IMR-90 (cell line): ENCODE data around the gene RASAL1. TPM values are rescaled to one million over a fixed set of nuclear protein-coding genes. Genes with fewer than 3 reads are reported as not detected.

Source experiments
- ATAC-seq: fragments of 200-7000 bp; cut with Tn5 transposase; 2 replicates; pipeline ENCODE4 v1.9.1; 2020; ENCODE audit warnings: low read depth, mild to moderate bottlenecking, moderate library complexity
- BruUV-seq: library from RNA; stranded (reverse); fragments of 400-500 nt; replicated peaks from 2 replicates; lab custom pipeline; 2021; lab: Mats Ljungman, UMichigan
- CTCF ChIA-PET: fragments of 300-600 bp; formaldehyde crosslinking; extraction: SDS; loops from one replicate; lab custom pipeline; 2021; ENCODE audit warnings: antibody characterized with exemption; lab: Yijun Ruan, JAX
- POLR2A ChIA-PET: fragments of 300-600 bp; sonication (Branson Sonifier 250); formaldehyde crosslinking; loops from one replicate; lab custom pipeline; 2022; ENCODE audit warnings: antibody characterized with exemption; ENCODE audit not compliant: unreplicated experiment; lab: Charles Lee
- DNase-seq: peaks from one replicate; pipeline ENCODE4 v3.0.0; 2013
- H2AFZ ChIP-seq: replicated peaks from 2 replicates; pipeline ENCODE3; 2013; ENCODE audit warnings: low read length, mild to moderate bottlenecking; ENCODE audit not compliant: poor library complexity
- H2AK5ac ChIP-seq: 2 replicates; pipeline ENCODE4 v1.6.1; 2013; ENCODE audit warnings: low read depth, low read length, inconsistent platforms
- H2AK9ac ChIP-seq: replicated peaks from 2 replicates; pipeline ENCODE3; 2013; ENCODE audit warnings: mild to moderate bottlenecking, low read depth, low read length, moderate library complexity; ENCODE audit not compliant: poor library complexity
- H2BK120ac ChIP-seq: 2 replicates; pipeline ENCODE4 v1.6.1; 2013; ENCODE audit warnings: low read depth, low read length, inconsistent platforms
- H2BK15ac ChIP-seq: 3 replicates; pipeline ENCODE4 v1.6.1; 2013; ENCODE audit warnings: low read depth, low read length, inconsistent platforms
- H2BK20ac ChIP-seq: 2 replicates; pipeline ENCODE4 v1.6.1; 2013; ENCODE audit warnings: low read depth, mild to moderate bottlenecking, inconsistent platforms, low read length, moderate library complexity
- H2BK5ac ChIP-seq: 2 replicates; pipeline ENCODE4 v1.6.1; 2013; ENCODE audit warnings: mild to moderate bottlenecking, low read depth, low read length, inconsistent platforms; ENCODE audit not compliant: poor library complexity, severe bottlenecking
- H3K14ac ChIP-seq: replicated peaks from 2 replicates; pipeline ENCODE4 v1.6.1; 2013; ENCODE audit warnings: low read depth, low read length, inconsistent platforms
- H3K18ac ChIP-seq: 2 replicates; pipeline ENCODE4 v1.6.1; 2013; ENCODE audit warnings: low read depth, low read length, control low read depth
- H3K23ac ChIP-seq: 2 replicates; pipeline ENCODE4 v1.6.1; 2013; ENCODE audit warnings: low read depth, low read length, inconsistent platforms
- H3K27ac ChIP-seq: 2 replicates; pipeline ENCODE4 v1.5.1; 2013; ENCODE audit warnings: mild to moderate bottlenecking, control low read depth, low read length; ENCODE audit not compliant: insufficient read depth
- H3K27me3 ChIP-seq: 2 replicates; pipeline ENCODE4 v1.6.1; 2013; ENCODE audit warnings: low read length; ENCODE audit not compliant: control insufficient read depth, insufficient read depth
- H3K36me3 ChIP-seq: 2 replicates; pipeline ENCODE4 v1.6.1; 2013; ENCODE audit warnings: low read length, mixed read lengths; ENCODE audit not compliant: control insufficient read depth, insufficient read depth
- H3K4ac ChIP-seq: 2 replicates; pipeline ENCODE4 v1.6.1; 2013; ENCODE audit warnings: low read depth, low read length, inconsistent platforms
- H3K4me1 ChIP-seq: 2 replicates; pipeline ENCODE4 v1.6.1; 2013; ENCODE audit warnings: low read length, mixed read lengths; ENCODE audit not compliant: control insufficient read depth, insufficient read depth
- H3K4me2 ChIP-seq: 2 replicates; pipeline ENCODE4 v1.6.1; 2013; ENCODE audit warnings: low read depth, mild to moderate bottlenecking, control low read depth, low read length, moderate library complexity
- H3K4me3 ChIP-seq: 2 replicates; pipeline ENCODE4 v1.5.1; 2013; ENCODE audit warnings: low read depth, mild to moderate bottlenecking, control low read depth, low read length, moderate library complexity; ENCODE audit not compliant: insufficient read depth
- H3K56ac ChIP-seq: 2 replicates; pipeline ENCODE4 v1.6.1; 2013; ENCODE audit warnings: low read length, inconsistent platforms; ENCODE audit not compliant: insufficient read depth; ENCODE audit errors: extremely low read depth
- H3K79me1 ChIP-seq, 2 experiments: 2 replicates each; pipeline ENCODE4 v1.6.1; 2013; ENCODE audit warnings: low read length in 2 of 2, inconsistent platforms in 1 of 2, low read depth in 1 of 2
- H3K9ac ChIP-seq: 2 replicates; pipeline ENCODE4 v1.6.1; 2013; ENCODE audit warnings: low read depth, low read length, control low read depth
- H3K9me1 ChIP-seq: 2 replicates; pipeline ENCODE4 v1.6.1; 2013; ENCODE audit warnings: low read length, inconsistent platforms; ENCODE audit not compliant: insufficient read depth
- H3K9me3 ChIP-seq: 2 replicates; pipeline ENCODE4 v1.6.1; 2013; ENCODE audit warnings: low read length; ENCODE audit not compliant: control insufficient read depth, insufficient read depth
- H4K20me1 ChIP-seq: 2 replicates; pipeline ENCODE4 v1.6.1; 2013; ENCODE audit warnings: low read length, inconsistent platforms; ENCODE audit not compliant: insufficient read depth
- H4K5ac ChIP-seq: 2 replicates; pipeline ENCODE4 v1.6.1; 2013; ENCODE audit warnings: mild to moderate bottlenecking, low read depth, low read length, control low read depth
- H4K8ac ChIP-seq, 2 experiments: 2 replicates each; pipeline ENCODE4 v1.6.1; 2013; ENCODE audit warnings: low read depth in 2 of 2, low read length in 2 of 2, control low read depth in 1 of 2, inconsistent platforms in 1 of 2
- H4K91ac ChIP-seq: 2 replicates; pipeline ENCODE4 v1.6.1; 2013; ENCODE audit warnings: low read depth, low read length, inconsistent platforms; ENCODE audit not compliant: insufficient read depth
- BHLHE40 ChIP-seq: fragments of 150-350 bp; IDR thresholded peaks from 2 replicates; pipeline ENCODE4 v1.6.1; 2016; ENCODE audit warnings: mild to moderate bottlenecking, low read depth, low read length
- CEBPB ChIP-seq: IDR thresholded peaks from 2 replicates; pipeline ENCODE4 v1.6.1; 2012; ENCODE audit warnings: low read depth, low read length, improper control_type of control experiment
- CHD1 ChIP-seq: IDR thresholded peaks from 2 replicates; pipeline ENCODE4 v1.6.1; 2012; ENCODE audit warnings: low read depth, low read length, improper control_type of control experiment
- ELK1 ChIP-seq: fragments of 150-350 bp; IDR thresholded peaks from 2 replicates; pipeline ENCODE4 v1.6.1; 2016; ENCODE audit warnings: low read depth, mild to moderate bottlenecking, low read length, moderate library complexity, borderline replicate concordance
- MAFK ChIP-seq: IDR thresholded peaks from 2 replicates; pipeline ENCODE4 v1.6.1; 2012; ENCODE audit warnings: low read depth, low read length, improper control_type of control experiment
- MAZ ChIP-seq: IDR thresholded peaks from 2 replicates; pipeline ENCODE4 v1.6.1; 2012; ENCODE audit warnings: low read depth, mild to moderate bottlenecking, low read length, improper control_type of control experiment, moderate library complexity, borderline replicate concordance
- NFE2L2 ChIP-seq: fragments of 150-350 bp; IDR thresholded peaks from 2 replicates; pipeline ENCODE4 v1.6.1; 2016; ENCODE audit warnings: low read depth, mild to moderate bottlenecking, low read length
- POLR2A ChIP-seq: IDR thresholded peaks from 2 replicates; pipeline ENCODE4 v1.6.1; 2012; ENCODE audit warnings: mild to moderate bottlenecking, low read depth, low read length
- RAD21 ChIP-seq: IDR thresholded peaks from 2 replicates; pipeline ENCODE4 v1.6.1; 2012; ENCODE audit warnings: low read length, improper control_type of control experiment
- WGBS, 2 experiments: methylation state at CpG; one replicate each; pipeline versions ENCODE4 v1.1.5 to v1.1.7; 2013; ENCODE audit warnings: missing lambda C conversion rate in 2 of 2; ENCODE audit not compliant: insufficient read length in 1 of 2; ENCODE audit errors: extremely low coverage in 2 of 2; 5-methylcytosine and 5-hydroxymethylcytosine counted together
- dilution Hi-C: fragments of 300-500 bp; cut with HindIII; formaldehyde crosslinking; loops from one replicate; pipeline ENCODE4 v1.14.3; 2018; ENCODE audit warnings: low sequenced_read_pairs; ENCODE audit not compliant: unreplicated experiment
- in situ Hi-C: fragments of 300-500 bp; cut with MboI; formaldehyde crosslinking; loops from 3 replicates; pipeline ENCODE4 v1.14.3; 2019; ENCODE audit warnings: low sequenced_read_pairs, inconsistent platforms, mixed read lengths
- intact Hi-C: fragments of 100-400 bp; cut with micrococcal nuclease; formaldehyde crosslinking; loops from 2 replicates; pipeline ENCODE4 v1.10.0; 2022
- polyA plus RNA-seq, 3 experiments: library from polyadenylated mRNA; depleted of rRNA; stranded (reverse); fragments of >200 nt; gene quantifications; 2 replicates each; pipeline ENCODE4 v1.2.3, GENCODE V29; 2012; ENCODE audit warnings: low replicate concordance in 1 of 3
- total RNA-seq: library from RNA; depleted of rRNA; stranded (reverse); fragments of >200 nt; gene quantifications from 2 replicates; pipeline ENCODE4 v1.2.3, GENCODE V29; 2012
- TF ChIP-seq, protein P1 (sequence below): fragments of 150-350 bp; IDR thresholded peaks from 2 replicates; pipeline ENCODE4 v1.6.1; 2017; ENCODE audit warnings: mild to moderate bottlenecking, antibody characterized with exemption, low read length, low read depth
- TF ChIP-seq, protein P2 (sequence below): conservative IDR thresholded peaks from 2 replicates; pipeline ENCODE4 v1.5.1; 2012; ENCODE audit warnings: mild to moderate bottlenecking, low read depth, low read length, improper control_type of control experiment

Gene RASAL1
- total and polyA plus RNA-seq, 2 of the 4 experiments (the other 2 are of a cell fraction), result not detected

DNA sequence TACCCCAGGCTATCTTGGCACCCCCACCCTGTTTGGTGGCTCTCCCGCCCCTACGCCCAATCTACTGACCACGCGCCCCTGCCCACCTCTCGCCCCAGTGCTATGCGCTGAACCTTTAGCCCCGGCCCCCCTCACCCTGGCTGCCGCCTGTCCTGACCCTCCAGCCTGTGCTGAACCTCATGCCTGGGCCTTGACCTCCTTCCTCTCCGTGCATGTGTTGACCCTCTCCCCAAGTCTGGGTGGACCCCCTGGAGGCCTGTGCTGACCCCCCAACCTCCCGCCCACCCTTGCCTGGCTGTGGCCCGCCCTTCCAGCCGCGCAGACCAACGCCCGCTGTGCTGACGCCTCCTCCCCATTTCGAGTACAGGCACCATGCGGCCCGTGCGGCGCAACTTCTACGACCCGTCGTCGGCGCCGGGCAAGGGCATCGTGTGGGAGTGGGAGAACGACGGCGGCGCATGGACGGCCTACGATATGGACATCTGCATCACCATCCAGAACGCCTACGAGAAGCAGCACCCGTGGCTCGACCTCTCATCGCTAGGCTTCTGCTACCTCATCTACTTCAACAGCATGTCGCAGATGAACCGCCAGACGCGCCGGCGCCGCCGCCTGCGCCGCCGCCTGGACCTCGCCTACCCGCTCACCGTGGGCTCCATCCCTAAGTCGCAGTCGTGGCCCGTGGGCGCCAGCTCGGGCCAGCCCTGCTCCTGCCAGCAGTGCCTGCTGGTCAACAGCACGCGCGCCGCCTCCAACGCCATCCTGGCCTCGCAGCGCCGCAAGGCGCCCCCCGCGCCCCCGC is 58.3 kb downstream of the RASAL1 start:
- Histone ChIP-seq H2AFZ (no peak overlapping the region), H3K56ac (no peak overlapping the region), H3K23ac (no peak overlapping the region), H2AK5ac (no peak overlapping the region), H3K4me3 (no peak overlapping the region), H2BK120ac (no peak overlapping the region), H3K4me1 (no peaks in the 10 kb centered on the region), H3K79me1 (no peaks in the 10 kb centered on the region), H4K8ac (no peak overlapping the region), H3K4me2 (no peak overlapping the region), H2BK5ac (no peak overlapping the region), H2AK9ac (no peak overlapping the region), H4K5ac (no peak overlapping the region), H3K9me1 (no peaks in the 10 kb centered on the region), H3K36me3 (no peaks in the 10 kb centered on the region), H3K27ac (no peak overlapping the region), H3K14ac (no peak overlapping the region), H2BK15ac (no peak overlapping the region), H3K18ac (no peak overlapping the region), H3K9me3 (no peaks in the 10 kb centered on the region), H4K91ac (no peak overlapping the region), H3K4ac (no peak overlapping the region), H4K20me1 (no peaks in the 10 kb centered on the region), H3K9ac (no peak overlapping the region), H2BK20ac (no peak overlapping the region), H3K27me3 (peaks cover 20% of the 10 kb centered on the region)
- dilution Hi-C loops (no loop called here), in situ Hi-C loops (no loop called here), intact Hi-C loops (no loop called here)
- ChIA-PET POLR2A (no interaction called here), CTCF (no interaction called here)
- no peak for DNase-seq
- no peak for TF ChIP-seq NFE2L2
- TF ChIP-seq, protein P1, sequence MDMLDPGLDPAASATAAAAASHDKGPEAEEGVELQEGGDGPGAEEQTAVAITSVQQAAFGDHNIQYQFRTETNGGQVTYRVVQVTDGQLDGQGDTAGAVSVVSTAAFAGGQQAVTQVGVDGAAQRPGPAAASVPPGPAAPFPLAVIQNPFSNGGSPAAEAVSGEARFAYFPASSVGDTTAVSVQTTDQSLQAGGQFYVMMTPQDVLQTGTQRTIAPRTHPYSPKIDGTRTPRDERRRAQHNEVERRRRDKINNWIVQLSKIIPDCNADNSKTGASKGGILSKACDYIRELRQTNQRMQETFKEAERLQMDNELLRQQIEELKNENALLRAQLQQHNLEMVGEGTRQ, result no peak
- no peak for TF ChIP-seq BHLHE40
- TF ChIP-seq MAFK, result no peak
- TF ChIP-seq CHD1, result no peak
- no peak for TF ChIP-seq CEBPB
- TF ChIP-seq, protein P2, sequence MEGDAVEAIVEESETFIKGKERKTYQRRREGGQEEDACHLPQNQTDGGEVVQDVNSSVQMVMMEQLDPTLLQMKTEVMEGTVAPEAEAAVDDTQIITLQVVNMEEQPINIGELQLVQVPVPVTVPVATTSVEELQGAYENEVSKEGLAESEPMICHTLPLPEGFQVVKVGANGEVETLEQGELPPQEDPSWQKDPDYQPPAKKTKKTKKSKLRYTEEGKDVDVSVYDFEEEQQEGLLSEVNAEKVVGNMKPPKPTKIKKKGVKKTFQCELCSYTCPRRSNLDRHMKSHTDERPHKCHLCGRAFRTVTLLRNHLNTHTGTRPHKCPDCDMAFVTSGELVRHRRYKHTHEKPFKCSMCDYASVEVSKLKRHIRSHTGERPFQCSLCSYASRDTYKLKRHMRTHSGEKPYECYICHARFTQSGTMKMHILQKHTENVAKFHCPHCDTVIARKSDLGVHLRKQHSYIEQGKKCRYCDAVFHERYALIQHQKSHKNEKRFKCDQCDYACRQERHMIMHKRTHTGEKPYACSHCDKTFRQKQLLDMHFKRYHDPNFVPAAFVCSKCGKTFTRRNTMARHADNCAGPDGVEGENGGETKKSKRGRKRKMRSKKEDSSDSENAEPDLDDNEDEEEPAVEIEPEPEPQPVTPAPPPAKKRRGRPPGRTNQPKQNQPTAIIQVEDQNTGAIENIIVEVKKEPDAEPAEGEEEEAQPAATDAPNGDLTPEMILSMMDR, result no peak
- no peak for TF ChIP-seq POLR2A
- TF ChIP-seq ELK1, result no peak
- no peak for TF ChIP-seq MAZ
- TF ChIP-seq RAD21, result no peak
- no peak for ATAC-seq
- WGBS, 2 experiments, result 10% methylated on average over 25 of the region's 70 CpGs; no CpG with 5 or more reads in 1 of the 2 experiments
- BruUV-seq, result no TSS peak
